GM04503 (cell line): ENCODE measurements around the gene PET100.

Source experiments
- DNase-seq: peaks from one replicate; pipeline ENCODE4 v3.0.0-alpha.2; 2012; ENCODE audit warnings: low read depth

Gene PET100

GRCh38 chr19:7650148-7650547, 20.6 kb downstream of the PET100 start:
- DNase-seq: no peak

GRCh38 chr19:7652061-7652641, 22.6 kb downstream of the PET100 start:
- DNase-seq: no peak

- DNase-seq: no peak
Measured at GRCh38 chr19:7654401-7654800, 24.8 kb downstream of the PET100 start.

GRCh38 chr19:7655581-7655980, 26.0 kb downstream of the PET100 start:
- no peak for DNase-seq

- DNase-seq: no peak
Measured at GRCh38 chr19:7657131-7657751, 27.6 kb downstream of the PET100 start.

GRCh38 chr19:7658219-7658686, 28.7 kb downstream of the PET100 start:
- DNase-seq: no peak

GRCh38 chr19:7661744-7662538, 32.3 kb downstream of the PET100 start:
- DNase-seq: no peak

GRCh38 chr19:7662657-7663056, 33.1 kb downstream of the PET100 start:
- no peak for DNase-seq

- DNase-seq: no peak
Measured at GRCh38 chr19:7663706-7664105, 34.1 kb downstream of the PET100 start.

- DNase-seq: no peak
Measured at GRCh38 chr19:7665076-7665475, 35.5 kb downstream of the PET100 start.

- DNase-seq: no peak
Measured at GRCh38 chr19:7668842-7669241, 39.2 kb downstream of the PET100 start, which contains the start of gene RETN. RETN (plus strand) TSS chr19:7669049; CDS start chr19:7669327, 278 bp downstream.

- DNase-seq: no peak
Measured at GRCh38 chr19:7669641-7670040, 40.0 kb downstream of the PET100 start.

- no peak for DNase-seq
Measured at GRCh38 chr19:7670150-7670783, 40.7 kb downstream of the PET100 start.

- no peak for DNase-seq
Measured at GRCh38 chr19:7670790-7671189, 41.2 kb downstream of the PET100 start.

GRCh38 chr19:7672522-7672921, 42.9 kb downstream of the PET100 start:
- DNase-seq: no peak

GRCh38 chr19:7674010-7675005, 44.7 kb downstream of the PET100 start:
- DNase-seq: no peak

- no peak for DNase-seq
Measured at GRCh38 chr19:7676376-7676775, 46.8 kb downstream of the PET100 start.

- DNase-seq: no peak
Measured at GRCh38 chr19:7676854-7677253, 47.3 kb downstream of the PET100 start, which contains the start of gene MCEMP1. MCEMP1 (plus strand) TSS chr19:7677090; CDS start chr19:7677121, 31 bp downstream.

GRCh38 chr19:7677669-7678311, 48.2 kb downstream of the PET100 start:
- DNase-seq: no peak

- DNase-seq: no peak
Measured at GRCh38 chr19:7678971-7679751, 49.6 kb downstream of the PET100 start.
